ENCODE results near the gene TBC1D9B.
A peak's percentile ranks its signal among the peaks of the same experiment; 100 is the strongest.

TBC1D9B gene

GRCh38 chr5:179828756-179829421 lies 78.8 kb downstream of the TBC1D9B start:
- no peak overlapping the region for H2AFZ ChIP-seq (ENCODE audit: low read depth, low read length)
- no peaks in the 10 kb centered on the region for H3K27me3 ChIP-seq (ENCODE audit: insufficient read depth, low read length, poor library complexity)
- TF ChIP-seq CTCF (IDR thresholded peaks at IDR 0.05; ENCODE audit: borderline replicate concordance, extremely low read depth, low read length, poor library complexity, severe bottlenecking) (no peak), EZH2 (IDR thresholded peaks at IDR 0.05; ENCODE audit: borderline replicate concordance, low read depth, low read length, severe bottlenecking) (no peak)
- ATAC-seq (ENCODE audit: insufficient read depth, low read depth) = no peak
- H3K4me1 ChIP-seq (ENCODE audit: insufficient read depth, low read length) = no peaks in the 10 kb centered on the region
- no peak overlapping the region for H3K27ac ChIP-seq (ENCODE audit: low read length)
- DNase-seq = no peak
- no peaks in the 10 kb centered on the region for H3K79me2 ChIP-seq (ENCODE audit: insufficient read depth, low read length)
- H4K20me1 ChIP-seq (ENCODE audit: insufficient read depth, low read length) = no peaks in the 10 kb centered on the region
- no peak overlapping the region for H3K4me2 ChIP-seq (ENCODE audit: insufficient read depth, low read length)
- H3K4me3 ChIP-seq (ENCODE audit: low read depth in 1 of 2, low read length in 2 of 2) = no peak overlapping the region
- H3K9ac ChIP-seq (ENCODE audit: low read depth, low read length) = no peak overlapping the region
- no peaks in the 10 kb centered on the region for H3K9me3 ChIP-seq (ENCODE audit: insufficient read depth, low read length, severe bottlenecking)
- H3K36me3 ChIP-seq (ENCODE audit: insufficient read depth, low read length) = peaks cover 85% of the 10 kb centered on the region

DNA sequence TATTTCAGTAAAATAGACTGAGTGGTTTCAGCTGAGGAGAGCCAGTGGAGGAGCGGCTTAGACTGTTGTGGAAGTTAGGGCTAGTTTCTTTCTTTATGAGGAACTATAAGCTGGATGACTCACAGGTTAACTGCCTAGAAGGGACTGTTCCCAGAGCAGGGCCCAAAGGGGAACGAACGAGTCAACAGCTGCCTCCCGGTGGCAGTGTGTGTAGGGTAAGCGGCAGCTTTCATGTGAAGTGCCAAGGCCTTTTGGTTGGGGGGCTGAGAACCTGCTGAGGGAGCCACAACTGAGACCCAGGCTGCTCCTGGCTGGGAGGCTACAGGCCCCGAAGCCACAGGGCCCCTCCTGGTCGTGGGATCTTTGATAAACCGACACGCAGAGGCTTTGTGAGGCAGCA lies 80.0 kb downstream of the TBC1D9B start:
- H3K4me3 ChIP-seq (ENCODE audit: low read depth in 1 of 2, low read length in 2 of 2) = no peak overlapping the region
- peaks cover 4% of the 10 kb centered on the region; the same call in 1 of the 2 replicates for H4K20me1 ChIP-seq (ENCODE audit: insufficient read depth, low read length)
- peak; percentile 73 for ATAC-seq (ENCODE audit: insufficient read depth, low read depth)
- DNase-seq = peak; percentile 45
- H3K4me1 ChIP-seq (ENCODE audit: insufficient read depth, low read length) = peaks cover 1% of the 10 kb centered on the region; the same call in 1 of the 2 replicates
- no peak overlapping the region for H3K27ac ChIP-seq (ENCODE audit: low read length)
- no peak overlapping the region for H2AFZ ChIP-seq (ENCODE audit: low read depth, low read length)
- H3K79me2 ChIP-seq (ENCODE audit: insufficient read depth, low read length) = peaks cover 4% of the 10 kb centered on the region; the same call in 1 of the 2 replicates
- no peak overlapping the region for H3K4me2 ChIP-seq (ENCODE audit: insufficient read depth, low read length)
- H3K27me3 ChIP-seq (ENCODE audit: insufficient read depth, low read length, poor library complexity) = no peaks in the 10 kb centered on the region
- peak; percentile 9 for TF ChIP-seq CTCF (IDR thresholded peaks at IDR 0.05; ENCODE audit: borderline replicate concordance, extremely low read depth, low read length, poor library complexity, severe bottlenecking)
- no peak for TF ChIP-seq EZH2 (IDR thresholded peaks at IDR 0.05; ENCODE audit: borderline replicate concordance, low read depth, low read length, severe bottlenecking)
- no peaks in the 10 kb centered on the region for H3K9me3 ChIP-seq (ENCODE audit: insufficient read depth, low read length, severe bottlenecking)
- H3K9ac ChIP-seq (ENCODE audit: low read depth, low read length) = no peak overlapping the region
- H3K36me3 ChIP-seq (ENCODE audit: insufficient read depth, low read length) = peaks cover 80% of the 10 kb centered on the region

GRCh38 chr5:179825655-179826182 lies 82.0 kb downstream of the TBC1D9B start:
- Histone ChIP-seq H2AFZ (ENCODE audit: low read depth, low read length) (no peak overlapping the region), H3K9ac (ENCODE audit: low read depth, low read length) (no peak overlapping the region), H4K20me1 (ENCODE audit: insufficient read depth, low read length) (peaks cover 11% of the 10 kb centered on the region), H3K9me3 (ENCODE audit: insufficient read depth, low read length, severe bottlenecking) (no peaks in the 10 kb centered on the region), H3K4me2 (ENCODE audit: insufficient read depth, low read length) (no peak overlapping the region), H3K79me2 (ENCODE audit: insufficient read depth, low read length) (peaks cover 20% of the 10 kb centered on the region), H3K36me3 (ENCODE audit: insufficient read depth, low read length) (peaks cover 71% of the 10 kb centered on the region), H3K4me3 (ENCODE audit: low read depth in 1 of 2, low read length in 2 of 2) (no peak overlapping the region), H3K27me3 (ENCODE audit: insufficient read depth, low read length, poor library complexity) (no peaks in the 10 kb centered on the region), H3K4me1 (ENCODE audit: insufficient read depth, low read length) (peaks cover 13% of the 10 kb centered on the region), H3K27ac (ENCODE audit: low read length) (no peak overlapping the region)
- no peak for ATAC-seq (ENCODE audit: insufficient read depth, low read depth)
- TF ChIP-seq EZH2 (IDR thresholded peaks at IDR 0.05; ENCODE audit: borderline replicate concordance, low read depth, low read length, severe bottlenecking) = no peak
- no peak for TF ChIP-seq CTCF (IDR thresholded peaks at IDR 0.05; ENCODE audit: borderline replicate concordance, extremely low read depth, low read length, poor library complexity, severe bottlenecking)
- no peak for DNase-seq
